ENCODE measurements around the gene SRSF9.

The SRSF9 gene

DNA sequence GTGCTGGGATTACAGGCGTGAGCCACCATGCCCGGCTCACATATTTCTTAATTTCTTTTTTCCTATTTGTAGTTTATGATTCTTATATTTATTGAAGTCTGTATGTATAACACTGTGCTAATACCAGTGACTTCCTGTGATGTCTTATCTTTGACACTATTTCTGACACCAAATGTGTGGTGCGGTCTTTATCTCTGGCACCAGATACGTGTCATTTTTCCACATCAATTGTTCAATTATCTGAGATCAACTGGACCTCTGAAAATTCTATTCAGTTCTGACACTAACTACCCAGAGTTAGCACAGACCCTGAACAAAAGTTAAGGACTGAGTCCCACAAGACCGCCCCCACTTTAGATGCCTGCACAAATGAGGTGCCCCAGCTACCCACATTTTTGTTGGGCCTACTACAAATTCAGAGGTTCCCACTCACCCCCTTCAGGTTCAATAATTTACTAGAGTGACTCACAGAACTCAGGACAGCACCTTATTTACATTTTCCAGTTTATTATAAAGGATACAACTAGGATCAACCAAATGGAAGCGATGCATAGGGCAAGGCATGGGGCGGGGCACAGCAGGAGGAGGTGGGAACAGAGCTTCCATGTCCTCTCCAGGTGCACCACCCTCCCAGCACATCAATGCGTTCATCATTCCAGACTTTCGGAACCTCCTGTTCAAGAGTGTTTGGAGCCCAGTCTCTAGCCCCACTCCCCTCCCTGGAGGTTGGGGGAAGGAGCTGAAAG is 11.6 kb upstream of the SRSF9 start:
- Histone ChIP-seq H3K27me3 (ENCODE audit: control insufficient read depth in 1 of 2, insufficient read depth in 1 of 2, low read length in 2 of 2) (no peaks in the 10 kb centered on the region), H3K36me3 (ENCODE audit: control insufficient read depth in 1 of 2, insufficient read depth in 2 of 2, low read depth in 1 of 2, low read length in 2 of 2) (peaks cover 3 to 19% of the 10 kb centered on the region in 2 experiments), H3K14ac (ENCODE audit: low read length in 2 of 2) (no peak overlapping the region), H2AK5ac (ENCODE audit: low read length, severe bottlenecking) (no peak overlapping the region), H3K9ac (ENCODE audit: low read length) (no peak overlapping the region), H2BK120ac (ENCODE audit: low read depth, low read length) (no peak overlapping the region), H3K18ac (ENCODE audit: low read depth in 1 of 2, low read length in 2 of 2) (no peak overlapping the region), H4K91ac (ENCODE audit: low read length) (no peak overlapping the region), H3K79me1 (replicated peaks; ENCODE audit: low read length, poor library complexity, severe bottlenecking) (peaks cover 20% of the 10 kb centered on the region), H3K27ac (ENCODE audit: low read length, poor library complexity, severe bottlenecking) (no peak overlapping the region), H3K4me1 (ENCODE audit: control insufficient read depth, insufficient read depth, low read depth, low read length) (no peaks in the 10 kb centered on the region), H2BK5ac (ENCODE audit: low read depth, low read length, poor library complexity, severe bottlenecking) (no peak overlapping the region), H2AFZ (ENCODE audit: low read depth, low read length) (no peak overlapping the region), H2BK12ac (ENCODE audit: low read length in 2 of 2) (no peak overlapping the region), H3K4me3 (ENCODE audit: insufficient read depth in 1 of 2, low read depth in 1 of 2, low read length in 2 of 2) (no peak overlapping the region), H3K4ac (ENCODE audit: low read depth in 1 of 2, low read length in 2 of 2) (no peak overlapping the region), H3K4me2 (ENCODE audit: low read length, poor library complexity, severe bottlenecking) (no peak overlapping the region), H4K8ac (ENCODE audit: low read length) (no peak overlapping the region), H2BK15ac (ENCODE audit: low read depth, poor library complexity, severe bottlenecking) (no peak overlapping the region), H3K23ac (ENCODE audit: low read length in 2 of 2) (no peak overlapping the region), H3K9me3 (ENCODE audit: control insufficient read depth, low read length) (no peaks in the 10 kb centered on the region)
- DNase-seq, result no peak
- WGBS, result 98% methylated on average over 5 of the region's 9 CpGs

DNA sequence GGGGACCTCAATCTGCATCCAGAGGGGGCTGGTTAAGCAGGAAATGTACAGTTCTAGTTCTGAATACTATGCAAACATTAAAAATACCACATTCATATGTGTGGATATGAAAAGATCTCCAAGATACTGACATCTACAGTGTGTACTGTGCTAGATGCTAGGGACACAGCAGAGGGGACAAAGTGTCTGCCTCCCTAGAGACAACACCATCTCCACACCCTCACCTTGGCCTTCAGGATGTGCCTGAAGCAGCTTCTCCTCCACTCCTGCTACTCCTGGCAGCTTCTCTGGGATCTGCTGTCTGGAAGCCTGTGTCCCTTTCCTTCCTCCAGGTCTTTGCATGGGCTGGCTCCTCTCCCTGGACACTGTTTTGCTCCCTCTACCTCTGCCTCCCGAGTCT is 10.7 kb upstream of the SRSF9 start:
- WGBS, result 86% methylated on average over 1 of the region's 1 CpG

DNA sequence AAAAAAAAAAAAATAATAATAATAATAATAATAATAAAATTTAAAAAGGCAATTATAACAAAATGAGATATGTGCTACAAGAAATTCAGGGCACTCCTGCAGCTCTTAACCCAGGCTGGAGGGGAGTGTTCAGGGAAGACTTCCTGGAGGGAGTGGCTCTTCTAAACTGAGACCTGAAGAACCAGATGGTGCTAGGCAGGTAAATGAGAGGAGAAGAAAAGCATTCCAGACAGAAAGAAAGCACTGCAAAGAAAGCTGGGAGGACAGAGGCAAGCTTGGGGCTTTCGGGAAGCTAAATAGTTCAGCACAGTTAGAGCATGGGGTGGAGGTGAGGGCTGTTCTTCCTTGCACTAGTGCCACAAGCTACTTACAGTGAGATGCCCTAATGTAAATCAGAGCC is 9.9 kb upstream of the SRSF9 start:
- Histone ChIP-seq H3K36me3 (ENCODE audit: control insufficient read depth in 1 of 2, insufficient read depth in 2 of 2, low read depth in 1 of 2, low read length in 2 of 2) (peaks cover 3 to 19% of the 10 kb centered on the region in 2 experiments), H2AFZ (ENCODE audit: low read depth, low read length) (no peak overlapping the region), H4K8ac (ENCODE audit: low read length) (no peak overlapping the region), H3K23ac (ENCODE audit: low read length in 2 of 2) (no peak overlapping the region), H3K4me1 (ENCODE audit: control insufficient read depth, insufficient read depth, low read depth, low read length) (peaks cover 2% of the 10 kb centered on the region), H3K27me3 (ENCODE audit: control insufficient read depth in 1 of 2, insufficient read depth in 1 of 2, low read length in 2 of 2) (no peaks in the 10 kb centered on the region), H3K9ac (ENCODE audit: low read length) (no peak overlapping the region), H3K4me3 (ENCODE audit: insufficient read depth in 1 of 2, low read depth in 1 of 2, low read length in 2 of 2) (no peak overlapping the region), H3K4ac (ENCODE audit: low read depth in 1 of 2, low read length in 2 of 2) (no peak overlapping the region), H3K9me3 (ENCODE audit: control insufficient read depth, low read length) (no peaks in the 10 kb centered on the region), H3K18ac (ENCODE audit: low read depth in 1 of 2, low read length in 2 of 2) (no peak overlapping the region), H2BK5ac (ENCODE audit: low read depth, low read length, poor library complexity, severe bottlenecking) (no peak overlapping the region), H4K91ac (ENCODE audit: low read length) (no peak overlapping the region), H2BK15ac (ENCODE audit: low read depth, poor library complexity, severe bottlenecking) (no peak overlapping the region), H3K27ac (ENCODE audit: low read length, poor library complexity, severe bottlenecking) (no peak overlapping the region), H3K14ac (ENCODE audit: low read length in 2 of 2) (no peak overlapping the region), H2BK12ac (ENCODE audit: low read length in 2 of 2) (no peak overlapping the region), H2AK5ac (ENCODE audit: low read length, severe bottlenecking) (no peak overlapping the region), H2BK120ac (ENCODE audit: low read depth, low read length) (no peak overlapping the region), H3K4me2 (ENCODE audit: low read length, poor library complexity, severe bottlenecking) (no peak overlapping the region), H3K79me1 (replicated peaks; ENCODE audit: low read length, poor library complexity, severe bottlenecking) (peaks cover 16% of the 10 kb centered on the region)
- WGBS, result 100% methylated on average over 1 of the region's 1 CpG
- DNase-seq, result no peak

More for the DNA sequence above, 10.7 kb upstream of the SRSF9 start:
- H3K18ac ChIP-seq (ENCODE audit: low read depth in 1 of 2, low read length in 2 of 2), result no peak overlapping the region
- no peak overlapping the region for H3K4me2 ChIP-seq (ENCODE audit: low read length, poor library complexity, severe bottlenecking)
- peaks cover 3 to 19% of the 10 kb centered on the region in 2 experiments for H3K36me3 ChIP-seq (ENCODE audit: control insufficient read depth in 1 of 2, insufficient read depth in 2 of 2, low read depth in 1 of 2, low read length in 2 of 2)
- H3K79me1 ChIP-seq (replicated peaks; ENCODE audit: low read length, poor library complexity, severe bottlenecking), result peaks cover 16% of the 10 kb centered on the region
- no peak overlapping the region for H2AK5ac ChIP-seq (ENCODE audit: low read length, severe bottlenecking)
- no peaks in the 10 kb centered on the region for H3K27me3 ChIP-seq (ENCODE audit: control insufficient read depth in 1 of 2, insufficient read depth in 1 of 2, low read length in 2 of 2)
- H3K9me3 ChIP-seq (ENCODE audit: control insufficient read depth, low read length), result no peaks in the 10 kb centered on the region
- no peak overlapping the region for H3K4me3 ChIP-seq (ENCODE audit: insufficient read depth in 1 of 2, low read depth in 1 of 2, low read length in 2 of 2)
- H3K4me1 ChIP-seq (ENCODE audit: control insufficient read depth, insufficient read depth, low read depth, low read length), result no peaks in the 10 kb centered on the region
- no peak overlapping the region for H2BK12ac ChIP-seq (ENCODE audit: low read length in 2 of 2)
- H3K23ac ChIP-seq (ENCODE audit: low read length in 2 of 2), result no peak overlapping the region
- no peak overlapping the region for H3K9ac ChIP-seq (ENCODE audit: low read length)
- H3K4ac ChIP-seq (ENCODE audit: low read depth in 1 of 2, low read length in 2 of 2), result no peak overlapping the region
- no peak overlapping the region for H4K91ac ChIP-seq (ENCODE audit: low read length)
- H2BK15ac ChIP-seq (ENCODE audit: low read depth, poor library complexity, severe bottlenecking), result no peak overlapping the region
- H2BK120ac ChIP-seq (ENCODE audit: low read depth, low read length), result no peak overlapping the region
- no peak overlapping the region for H3K14ac ChIP-seq (ENCODE audit: low read length in 2 of 2)
- no peak overlapping the region for H4K8ac ChIP-seq (ENCODE audit: low read length)
- DNase-seq, result no peak
- H2AFZ ChIP-seq (ENCODE audit: low read depth, low read length), result no peak overlapping the region
- no peak overlapping the region for H3K27ac ChIP-seq (ENCODE audit: low read length, poor library complexity, severe bottlenecking)
- H2BK5ac ChIP-seq (ENCODE audit: low read depth, low read length, poor library complexity, severe bottlenecking), result no peak overlapping the region

DNA sequence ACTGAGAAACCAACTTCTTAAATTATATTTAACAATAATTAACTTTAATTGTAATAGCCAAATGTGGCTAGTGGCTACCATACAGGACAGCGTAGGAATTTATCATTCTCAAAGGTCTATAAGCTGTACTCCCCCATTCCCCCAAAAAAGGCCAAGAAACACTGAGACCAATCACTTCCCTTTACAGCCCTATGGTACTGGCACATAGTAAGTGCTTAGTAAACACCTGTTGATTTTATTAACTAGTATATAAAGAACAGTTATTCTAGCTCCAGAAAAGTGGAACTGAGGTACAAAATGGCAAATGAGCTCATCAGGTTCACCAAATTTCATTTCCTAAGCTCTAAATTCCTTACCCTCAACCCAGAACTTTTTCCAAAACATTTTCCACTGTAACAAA is 6.1 kb upstream of the SRSF9 start:
- no CpG with 5 or more reads among the region's 1 CpG for WGBS
- Histone ChIP-seq H3K18ac (ENCODE audit: low read depth in 1 of 2, low read length in 2 of 2) (no peak overlapping the region), H2AK5ac (ENCODE audit: low read length, severe bottlenecking) (no peak overlapping the region), H3K4me2 (ENCODE audit: low read length, poor library complexity, severe bottlenecking) (no peak overlapping the region), H3K27ac (ENCODE audit: low read length, poor library complexity, severe bottlenecking) (no peak overlapping the region), H4K8ac (ENCODE audit: low read length) (no peak overlapping the region), H3K9me3 (ENCODE audit: control insufficient read depth, low read length) (no peaks in the 10 kb centered on the region), H2BK12ac (ENCODE audit: low read length in 2 of 2) (no peak overlapping the region), H3K14ac (ENCODE audit: low read length in 2 of 2) (no peak overlapping the region), H3K4ac (ENCODE audit: low read depth in 1 of 2, low read length in 2 of 2) (no peak overlapping the region), H2BK5ac (ENCODE audit: low read depth, low read length, poor library complexity, severe bottlenecking) (no peak overlapping the region), H3K4me1 (ENCODE audit: control insufficient read depth, insufficient read depth, low read depth, low read length) (peaks cover 2% of the 10 kb centered on the region), H3K79me1 (replicated peaks; ENCODE audit: low read length, poor library complexity, severe bottlenecking) (peaks cover 21% of the 10 kb centered on the region), H3K4me3 (ENCODE audit: insufficient read depth in 1 of 2, low read depth in 1 of 2, low read length in 2 of 2) (no peak overlapping the region), H3K9ac (ENCODE audit: low read length) (no peak overlapping the region), H3K36me3 (ENCODE audit: control insufficient read depth in 1 of 2, insufficient read depth in 2 of 2, low read depth in 1 of 2, low read length in 2 of 2) (no peaks in the 10 kb centered on the region), H2BK15ac (ENCODE audit: low read depth, poor library complexity, severe bottlenecking) (no peak overlapping the region), H4K91ac (ENCODE audit: low read length) (no peak overlapping the region), H2BK120ac (ENCODE audit: low read depth, low read length) (no peak overlapping the region), H3K27me3 (ENCODE audit: control insufficient read depth in 1 of 2, insufficient read depth in 1 of 2, low read length in 2 of 2) (no peaks in the 10 kb centered on the region), H3K23ac (ENCODE audit: low read length in 2 of 2) (no peak overlapping the region), H2AFZ (ENCODE audit: low read depth, low read length) (no peak overlapping the region)
- no peak for DNase-seq
